Measurements from ENCODE around the gene KIRREL1. TPM values are rescaled to one million over a fixed set of nuclear protein-coding genes. Genes with fewer than 3 reads are reported as not detected.

KIRREL1 gene
- total RNA-seq, 1 experiment from 2014 or later = 145 TPM

GRCh38 chr1:157984469-157984868 is 9.0 kb upstream of the KIRREL1 start:
- ChIA-PET POLR2A (no interaction called here), CTCF (interaction anchor here (1.4 kb wide), 1 partner anchor 137 kb away, joined by 13 read pairs; no protein-coding TSS in a partner anchor)
- in situ Hi-C loops (cut with HindIII; ENCODE audit: low pct_unique_long_range_greater_than_20kb, low sequenced_read_pairs) = no loop called here
- Histone ChIP-seq H3K36me3 (ENCODE audit: control insufficient read depth, insufficient read depth, low read length) (no peaks in the 10 kb centered on the region), H3K9me3 (ENCODE audit: control insufficient read depth, insufficient read depth, low read depth, low read length) (no peaks in the 10 kb centered on the region), H3K27ac (ENCODE audit: low read length) (no peak overlapping the region), H3K4me3 (ENCODE audit: low read depth in 2 of 2, low read length in 2 of 2) (no peak overlapping the region), H3K4me1 (ENCODE audit: control insufficient read depth, insufficient read depth, low read length) (no peaks in the 10 kb centered on the region), H3K27me3 (ENCODE audit: control insufficient read depth, insufficient read depth, low read length) (peaks cover 5% of the 10 kb centered on the region; the same call in 1 of the 2 replicates)
- DNase-seq (ENCODE audit: low read depth, low spot score) = no peak
- BruUV-seq (replicated peaks) = no TSS peak
- TF ChIP-seq POLR2AphosphoS5 (IDR thresholded peaks at IDR 0.05; ENCODE audit: low read depth, low read length) = no peak
- TF ChIP-seq, protein P1, sequence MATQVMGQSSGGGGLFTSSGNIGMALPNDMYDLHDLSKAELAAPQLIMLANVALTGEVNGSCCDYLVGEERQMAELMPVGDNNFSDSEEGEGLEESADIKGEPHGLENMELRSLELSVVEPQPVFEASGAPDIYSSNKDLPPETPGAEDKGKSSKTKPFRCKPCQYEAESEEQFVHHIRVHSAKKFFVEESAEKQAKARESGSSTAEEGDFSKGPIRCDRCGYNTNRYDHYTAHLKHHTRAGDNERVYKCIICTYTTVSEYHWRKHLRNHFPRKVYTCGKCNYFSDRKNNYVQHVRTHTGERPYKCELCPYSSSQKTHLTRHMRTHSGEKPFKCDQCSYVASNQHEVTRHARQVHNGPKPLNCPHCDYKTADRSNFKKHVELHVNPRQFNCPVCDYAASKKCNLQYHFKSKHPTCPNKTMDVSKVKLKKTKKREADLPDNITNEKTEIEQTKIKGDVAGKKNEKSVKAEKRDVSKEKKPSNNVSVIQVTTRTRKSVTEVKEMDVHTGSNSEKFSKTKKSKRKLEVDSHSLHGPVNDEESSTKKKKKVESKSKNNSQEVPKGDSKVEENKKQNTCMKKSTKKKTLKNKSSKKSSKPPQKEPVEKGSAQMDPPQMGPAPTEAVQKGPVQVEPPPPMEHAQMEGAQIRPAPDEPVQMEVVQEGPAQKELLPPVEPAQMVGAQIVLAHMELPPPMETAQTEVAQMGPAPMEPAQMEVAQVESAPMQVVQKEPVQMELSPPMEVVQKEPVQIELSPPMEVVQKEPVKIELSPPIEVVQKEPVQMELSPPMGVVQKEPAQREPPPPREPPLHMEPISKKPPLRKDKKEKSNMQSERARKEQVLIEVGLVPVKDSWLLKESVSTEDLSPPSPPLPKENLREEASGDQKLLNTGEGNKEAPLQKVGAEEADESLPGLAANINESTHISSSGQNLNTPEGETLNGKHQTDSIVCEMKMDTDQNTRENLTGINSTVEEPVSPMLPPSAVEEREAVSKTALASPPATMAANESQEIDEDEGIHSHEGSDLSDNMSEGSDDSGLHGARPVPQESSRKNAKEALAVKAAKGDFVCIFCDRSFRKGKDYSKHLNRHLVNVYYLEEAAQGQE (IDR thresholded peaks at IDR 0.05; ENCODE audit: insufficient read depth in 1 of 2, low read depth in 2 of 2, low read length in 1 of 2) = no peak
- TF ChIP-seq SIN3A (IDR thresholded peaks at IDR 0.05; ENCODE audit: borderline replicate concordance, insufficient read depth, low read depth, low read length) = no peak
- no peak for TF ChIP-seq CTCF (IDR thresholded peaks at IDR 0.05)
- TF ChIP-seq TCF7L2 (IDR thresholded peaks at IDR 0.05; ENCODE audit: low read depth, low read length) = no peak
- ATAC-seq = no peak
- intact Hi-C loops (cut with micrococcal nuclease; ENCODE audit: unreplicated experiment) = no loop called here

- intact Hi-C loops (cut with micrococcal nuclease; ENCODE audit: unreplicated experiment) = no loop called here
Observed at GRCh38 chr1:157985473-157985872, 8.0 kb upstream of the KIRREL1 start.

More at GRCh38 chr1:157985473-157985872, 8.0 kb upstream of the KIRREL1 start:
- ChIA-PET POLR2A (no interaction called here), CTCF (no interaction called here)
- in situ Hi-C loops (cut with HindIII; ENCODE audit: low pct_unique_long_range_greater_than_20kb, low sequenced_read_pairs) = no loop called here
- Histone ChIP-seq H3K27ac (ENCODE audit: low read length) (no peak overlapping the region), H3K9me3 (ENCODE audit: control insufficient read depth, insufficient read depth, low read depth, low read length) (no peaks in the 10 kb centered on the region), H3K36me3 (ENCODE audit: control insufficient read depth, insufficient read depth, low read length) (no peaks in the 10 kb centered on the region), H3K4me3 (ENCODE audit: low read depth in 2 of 2, low read length in 2 of 2) (no peak overlapping the region), H3K27me3 (ENCODE audit: control insufficient read depth, insufficient read depth, low read length) (peaks cover 5% of the 10 kb centered on the region; the same call in 1 of the 2 replicates), H3K4me1 (ENCODE audit: control insufficient read depth, insufficient read depth, low read length) (no peaks in the 10 kb centered on the region)
- DNase-seq (ENCODE audit: low read depth, low spot score) (no peak), ATAC-seq (no peak)
- no TSS peak for BruUV-seq (replicated peaks)
- TF ChIP-seq SIN3A (IDR thresholded peaks at IDR 0.05; ENCODE audit: borderline replicate concordance, insufficient read depth, low read depth, low read length) (no peak), POLR2AphosphoS5 (IDR thresholded peaks at IDR 0.05; ENCODE audit: low read depth, low read length) (no peak), CTCF (IDR thresholded peaks at IDR 0.05) (no peak), TCF7L2 (IDR thresholded peaks at IDR 0.05; ENCODE audit: low read depth, low read length) (no peak)
- TF ChIP-seq, protein P1 (IDR thresholded peaks at IDR 0.05; ENCODE audit: insufficient read depth in 1 of 2, low read depth in 2 of 2, low read length in 1 of 2) = no peak

Measured in Panc1 (cell line).